GM12878 (cell line): Measurements from ENCODE around the gene CASTOR1. TPM values are rescaled to one million over a fixed set of nuclear protein-coding genes. Genes with fewer than 3 reads are reported as not detected.

Experiments used
- ATAC-seq: fragments of 200-7000 bp; cut with Tn5 transposase; 3 replicates; pipeline ENCODE4 v1.9.1; 2020; ENCODE audit warnings: mild to moderate bottlenecking, moderate library complexity
- BruUV-seq: library from RNA; stranded (reverse); fragments of 400-500 nt; replicated peaks from 2 replicates; lab custom pipeline; 2021; lab: Mats Ljungman, UMichigan
- CTCF ChIA-PET: fragments of 300-600 bp; sonication (Branson Sonifier 250); formaldehyde crosslinking; extraction: SDS; loops from one replicate; lab custom pipeline; 2021; ENCODE audit warnings: inconsistent platforms; lab: Yijun Ruan, JAX
- POLR2A ChIA-PET: fragments of 350-600 bp; formaldehyde crosslinking; extraction: SDS; loops from one replicate; lab custom pipeline; 2021; ENCODE audit warnings: inconsistent platforms; lab: Charles Lee
- RAD21 ChIA-PET: fragments of 300-600 bp; sonication (Branson Sonifier 250); formaldehyde crosslinking; loops from one replicate; lab custom pipeline; 2023; ENCODE audit warnings: antibody characterized with exemption; ENCODE audit not compliant: unreplicated experiment; lab: Charles Lee
- SMC1A ChIA-PET: fragments of 300-600 bp; sonication (Branson Sonifier 250); formaldehyde crosslinking; loops from one replicate; lab custom pipeline; 2023; ENCODE audit not compliant: unreplicated experiment, uncharacterized antibody; lab: Charles Lee
- DNase-seq: peaks from one replicate; pipeline ENCODE4 v3.0.0-alpha.2; 2011; ENCODE audit warnings: low read depth, low spot score
- FAIRE-seq: peaks from 3 replicates; lab custom pipeline; 2011; peaks lifted over from hg19 to GRCh38; lab: Jason Lieb, UNC
- H2AFZ ChIP-seq: 2 replicates; pipeline ENCODE4 v1.6.0; 2011; ENCODE audit warnings: low read depth, low read length, control low read depth; ENCODE audit not compliant: control insufficient read depth
- H3K27ac ChIP-seq: 2 replicates; pipeline ENCODE4 v1.5.1; 2011; ENCODE audit warnings: control low read depth; ENCODE audit not compliant: control insufficient read depth, insufficient read depth
- H3K27me3 ChIP-seq, 2 experiments: replicated peaks in 1 of 2; 2 replicates each; pipeline versions ENCODE4 v1.6.0 to v1.6.1; 2011; ENCODE audit warnings: low read length in 1 of 2; ENCODE audit not compliant: control insufficient read depth in 2 of 2, insufficient read depth in 2 of 2
- H3K36me3 ChIP-seq, 2 experiments: 2 replicates each; pipeline ENCODE4 v1.5.1; 2011; ENCODE audit warnings: low read length in 1 of 2; ENCODE audit not compliant: control insufficient read depth in 2 of 2, insufficient read depth in 2 of 2
- H3K4me1 ChIP-seq: 2 replicates; pipeline ENCODE4 v1.6.1; 2011; ENCODE audit warnings: mild to moderate bottlenecking, low read length, moderate library complexity, mixed read lengths; ENCODE audit not compliant: control insufficient read depth, insufficient read depth
- H3K4me2 ChIP-seq: 2 replicates; pipeline ENCODE4 v1.6.0; 2011; ENCODE audit warnings: control low read depth; ENCODE audit not compliant: control insufficient read depth, insufficient read depth
- H3K4me3 ChIP-seq: fragments of 200-600 bp; sonication (generic); 2 replicates; pipeline ENCODE4 v1.5.1; 2016
- H3K79me2 ChIP-seq: 2 replicates; pipeline ENCODE4 v1.6.0; 2011; ENCODE audit warnings: low read length; ENCODE audit not compliant: control insufficient read depth, insufficient read depth
- H3K9ac ChIP-seq: 2 replicates; pipeline ENCODE4 v1.8.0; 2011; ENCODE audit warnings: low read length, control low read depth, mixed read lengths; ENCODE audit not compliant: control insufficient read depth, insufficient read depth
- H3K9me3 ChIP-seq: replicated peaks from 3 replicates; pipeline ENCODE4 v1.5.1; 2011; ENCODE audit warnings: mild to moderate bottlenecking, low read length; ENCODE audit not compliant: control insufficient read depth, insufficient read depth
- H4K20me1 ChIP-seq: 2 replicates; pipeline ENCODE4 v1.6.0; 2011; ENCODE audit not compliant: control insufficient read depth, insufficient read depth
- ASH2L ChIP-seq: fragments of 300-600, 200-600 bp; sonication (generic); IDR thresholded peaks from 2 replicates; pipeline ENCODE4 v1.6.1; 2017; ENCODE audit warnings: low read depth, mild to moderate bottlenecking, borderline replicate concordance
- ATF2 ChIP-seq: IDR thresholded peaks from 2 replicates; pipeline ENCODE4 v1.6.1; 2012; ENCODE audit warnings: low read length, inconsistent platforms
- BMI1 ChIP-seq: fragments of 450-650 bp; IDR thresholded peaks from 2 replicates; pipeline ENCODE4 v1.6.1; 2016; ENCODE audit warnings: mild to moderate bottlenecking, moderate library complexity, borderline replicate concordance
- CBFB ChIP-seq: IDR thresholded peaks from 2 replicates; pipeline ENCODE4 v1.6.1; 2016; ENCODE audit warnings: antibody characterized with exemption, low read depth
- CHD2 ChIP-seq: IDR thresholded peaks from 2 replicates; pipeline ENCODE4 v1.6.1; 2011; ENCODE audit warnings: low read depth, low read length, improper control_type of control experiment, borderline replicate concordance
- CREB1 ChIP-seq: IDR thresholded peaks from 2 replicates; pipeline ENCODE4 v1.6.1; 2012; ENCODE audit warnings: low read depth, mild to moderate bottlenecking, inconsistent platforms
- CTCF ChIP-seq, 3 experiments: IDR thresholded peaks in 2 of 3; conservative IDR thresholded peaks in 1 of 3; 2 replicates each; pipeline ENCODE4 v1.5.1; 2011; ENCODE audit warnings: low read depth in 3 of 3, low read length in 3 of 3, mild to moderate bottlenecking in 3 of 3, control low read depth in 2 of 3, moderate library complexity in 2 of 3, inconsistent platforms in 1 of 3, mixed read lengths in 1 of 3; ENCODE audit not compliant: control insufficient read depth in 2 of 3, insufficient read depth in 1 of 3; ENCODE audit errors: extremely low read depth in 1 of 3
- GATAD2B ChIP-seq: fragments of 450-650 bp; conservative IDR thresholded peaks from 2 replicates; pipeline ENCODE4 v1.6.1; 2017; ENCODE audit warnings: low read depth, mild to moderate bottlenecking, moderate library complexity
- JUNB ChIP-seq: IDR thresholded peaks from 2 replicates; pipeline ENCODE4 v1.6.1; 2016; ENCODE audit warnings: antibody characterized with exemption, mild to moderate bottlenecking
- MTA3 ChIP-seq: IDR thresholded peaks from 2 replicates; pipeline ENCODE4 v1.6.1; 2012; ENCODE audit warnings: low read length, inconsistent platforms, borderline replicate concordance
- MYB ChIP-seq: fragments of 150-350 bp; IDR thresholded peaks from 2 replicates; pipeline ENCODE4 v1.6.1; 2014; ENCODE audit warnings: mild to moderate bottlenecking, low read depth, low read length, borderline replicate concordance
- PKNOX1 ChIP-seq: fragments of 450-650 bp; IDR thresholded peaks from 2 replicates; pipeline ENCODE4 v1.6.1; 2016; ENCODE audit warnings: mild to moderate bottlenecking
- SIX5 ChIP-seq: IDR thresholded peaks from 2 replicates; pipeline ENCODE4 v1.6.1; 2011; ENCODE audit warnings: mild to moderate bottlenecking, low read depth, low read length, moderate library complexity; ENCODE audit not compliant: severe bottlenecking
- TARDBP ChIP-seq: IDR thresholded peaks from 2 replicates; pipeline ENCODE4 v1.6.1; 2016; ENCODE audit warnings: borderline replicate concordance
- YY1 ChIP-seq: IDR thresholded peaks from 2 replicates; pipeline ENCODE4 v1.6.1; 2011; ENCODE audit warnings: low read depth, mild to moderate bottlenecking, low read length
- ZNF384 ChIP-seq: IDR thresholded peaks from 2 replicates; pipeline ENCODE4 v1.6.1; 2012; ENCODE audit warnings: low read depth, mild to moderate bottlenecking, low read length, improper control_type of control experiment, borderline replicate concordance
- WGBS: methylation state at CpG from one replicate; pipeline ENCODE4 v1.1.6; 2016; ENCODE audit warnings: low lambda C conversion rate; ENCODE audit not compliant: insufficient replicate concordance, insufficient coverage; ENCODE audit errors: missing lambda C conversion rate; 5-methylcytosine and 5-hydroxymethylcytosine counted together
- in situ Hi-C: fragments of 300-500 bp; cut with MboI; formaldehyde crosslinking; loops from 9 replicates; pipeline ENCODE4 v1.14.3; 2018; ENCODE audit warnings: mixed read lengths
- intact Hi-C: fragments of 100-400 bp; cut with micrococcal nuclease; formaldehyde crosslinking; loops from one replicate; pipeline ENCODE4 v1.14.2; 2022; ENCODE audit not compliant: unreplicated experiment
- polyA plus RNA-seq, 11 experiments: library from polyadenylated mRNA; depleted of rRNA in 4 of 11; unstranded in 6 of 11; stranded (reverse) in 5 of 11; fragments of >200 nt; fragmentation: Nextera tagmentation in 4 of 11; fragmentation: Illumina TruSeq in 1 of 11; extraction: Ambion mirVana in 4 of 11; extraction: Trizol in 1 of 11; gene quantifications; 1 replicate in 1 of 11; 2 replicates in 10 of 11; pipeline versions ENCODE4 v1.2.1 to v1.2.3, GENCODE V29; 2011 to 2016; ENCODE audit warnings: inconsistent platforms in 2 of 11, missing spikeins in 2 of 11, low read depth in 1 of 11
- total RNA-seq, 4 experiments: library from RNA; depleted of rRNA in 3 of 4; stranded (reverse); fragments of >200 nt in 3 of 4; fragmentation: Illumina TruSeq in 1 of 4; extraction: Trizol in 1 of 4; gene quantifications; 2 replicates each; pipeline versions ENCODE4 v1.2.1 to v1.2.3, GENCODE V29; 2013 to 2021

The CASTOR1 gene
- total and polyA plus RNA-seq, 10 of the 15 experiments (the other 5 are each of a cell fraction or from before 2014, with no cell fraction given), result 0.31 to 9.1 (median 3.3) TPM

- TF ChIP-seq ATF2, result no peak
- no peak for TF ChIP-seq BMI1
- TF ChIP-seq ASH2L, result no peak
- no peak for TF ChIP-seq GATAD2B
- no peak for TF ChIP-seq CREB1
- TF ChIP-seq ZNF384, result no peak
- no peak for TF ChIP-seq SIX5
- no peak for TF ChIP-seq CHD2
- TF ChIP-seq TARDBP, result no peak
- no peak for TF ChIP-seq JUNB
These were observed 6.7 kb downstream of the CASTOR1 start (continued) for GRCh38 chr22:30282616-30283046.

- H3K9me3 ChIP-seq, result no peaks in the 10 kb centered on the region
- no peak for ATAC-seq
- TF ChIP-seq YY1 (no peak), CTCF (IDR thresholded peaks at IDR 0.05 in 2 of 3, conservative IDR thresholded peaks at IDR 0.05 in 1 of 3; ENCODE audit: control insufficient read depth in 2 of 3, extremely low read depth in 1 of 3, insufficient read depth in 1 of 3, low read depth in 3 of 3, low read length in 3 of 3) (no peak), PKNOX1 (no peak), MYB (no peak), MTA3 (no peak), CBFB (no peak)
- ChIA-PET RAD21 (interaction anchor here (1.2 kb wide), 1 partner anchor 44 kb away, joined by 3 read pairs; no protein-coding TSS in a partner anchor), CTCF (interaction anchor here (1.0 to 2.7 kb wide), 8 partner anchors 8 to 173 kb away, joined by 3 to 16 read pairs (median 4); partner anchors contain the start of gene RNF215), SMC1A (interaction anchor here (0.6 to 1.5 kb wide), 6 partner anchors 8 to 761 kb away, joined by 3 to 10 read pairs (median 3); partner anchors contain the start of gene CASTOR1), POLR2A (interaction anchor here (0.7 kb wide), 2 partner anchors 9 to 447 kb away, joined by 6 read pairs; no protein-coding TSS in a partner anchor)
- H3K4me2 ChIP-seq, result no peak overlapping the region
- no peaks in the 10 kb centered on the region for H3K36me3 ChIP-seq
- in situ Hi-C loops, result no loop called here
- no peak for DNase-seq
- BruUV-seq, result no TSS peak
- no peaks in the 10 kb centered on the region for H4K20me1 ChIP-seq
- no peak overlapping the region for H3K9ac ChIP-seq
- intact Hi-C loops, result loop anchor here (10.0 kb wide), 1 partner anchor 204 kb away; no protein-coding TSS in a partner anchor
- H3K27ac ChIP-seq, result no peak overlapping the region
- no peak overlapping the region for H3K4me3 ChIP-seq
- no peak overlapping the region for H2AFZ ChIP-seq
- no peaks in the 10 kb centered on the region for H3K79me2 ChIP-seq
- FAIRE-seq, result no peak
- WGBS, result 55% methylated on average over 8 of the region's 8 CpGs
- H3K27me3 ChIP-seq, result no peaks in the 10 kb centered on the region; a peak in 1 of 4 replicates
- no peaks in the 10 kb centered on the region for H3K4me1 ChIP-seq
These were observed 8.8 kb downstream of the CASTOR1 start for GRCh38 chr22:30280505-30280904.
